Vagina (tissue), 2 donors: Measurements from ENCODE around the gene RECK.

Source experiments
- POLR2A ChIP-seq, 2 donors: fragments of 450-650 bp; IDR thresholded peaks; one replicate each; pipeline ENCODE4 v1.6.1; 2017; ENCODE audit warnings: antibody characterized with exemption in 2 of 2, mild to moderate bottlenecking in 2 of 2, moderate library complexity in 2 of 2
- POLR2AphosphoS5 ChIP-seq, 2 donors: sonication (generic); formaldehyde crosslinking; IDR thresholded peaks; one replicate each; pipeline ENCODE4 v1.9.0; 2017; ENCODE audit warnings: antibody characterized with exemption in 2 of 2, mild to moderate bottlenecking in 2 of 2, low read depth in 1 of 2; ENCODE audit not compliant: insufficient read depth in 1 of 2
- TF ChIP-seq, protein P1 (sequence below), 3 experiments: fragments of 450-650 bp in 2 of 3; fragments of 200-600 bp in 1 of 3; sonication (generic) in 1 of 3; IDR thresholded peaks; one replicate each; pipeline ENCODE4 v1.5.1; 2017 to 2019; ENCODE audit warnings: antibody characterized with exemption in 3 of 3, mild to moderate bottlenecking in 2 of 3, moderate library complexity in 2 of 3

DNA sequence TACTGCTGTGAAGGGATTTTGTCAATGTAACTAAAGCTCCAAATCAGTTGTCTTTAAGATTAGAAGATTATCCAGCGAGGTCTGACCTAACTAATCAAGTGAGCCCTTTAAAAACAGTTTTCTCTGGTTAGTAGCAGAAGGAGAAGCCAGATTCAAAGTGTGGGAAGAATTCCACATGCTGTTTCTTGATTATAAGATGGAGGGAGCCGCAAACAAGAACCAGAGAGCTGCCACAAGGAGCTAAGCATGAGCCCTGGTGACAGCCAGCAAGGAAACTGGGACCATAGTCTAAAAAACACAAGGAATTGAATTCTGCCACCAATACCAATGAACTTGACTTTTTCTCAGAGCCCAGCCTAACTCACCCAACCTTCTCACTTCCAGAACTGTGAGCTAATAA is 41.8 kb upstream of the RECK start:
- TF ChIP-seq, protein P1, sequence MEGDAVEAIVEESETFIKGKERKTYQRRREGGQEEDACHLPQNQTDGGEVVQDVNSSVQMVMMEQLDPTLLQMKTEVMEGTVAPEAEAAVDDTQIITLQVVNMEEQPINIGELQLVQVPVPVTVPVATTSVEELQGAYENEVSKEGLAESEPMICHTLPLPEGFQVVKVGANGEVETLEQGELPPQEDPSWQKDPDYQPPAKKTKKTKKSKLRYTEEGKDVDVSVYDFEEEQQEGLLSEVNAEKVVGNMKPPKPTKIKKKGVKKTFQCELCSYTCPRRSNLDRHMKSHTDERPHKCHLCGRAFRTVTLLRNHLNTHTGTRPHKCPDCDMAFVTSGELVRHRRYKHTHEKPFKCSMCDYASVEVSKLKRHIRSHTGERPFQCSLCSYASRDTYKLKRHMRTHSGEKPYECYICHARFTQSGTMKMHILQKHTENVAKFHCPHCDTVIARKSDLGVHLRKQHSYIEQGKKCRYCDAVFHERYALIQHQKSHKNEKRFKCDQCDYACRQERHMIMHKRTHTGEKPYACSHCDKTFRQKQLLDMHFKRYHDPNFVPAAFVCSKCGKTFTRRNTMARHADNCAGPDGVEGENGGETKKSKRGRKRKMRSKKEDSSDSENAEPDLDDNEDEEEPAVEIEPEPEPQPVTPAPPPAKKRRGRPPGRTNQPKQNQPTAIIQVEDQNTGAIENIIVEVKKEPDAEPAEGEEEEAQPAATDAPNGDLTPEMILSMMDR (IDR thresholded peaks at IDR 0.05): no peak
- no peak for TF ChIP-seq POLR2A (IDR thresholded peaks at IDR 0.05)
- no peak for TF ChIP-seq POLR2AphosphoS5 (IDR thresholded peaks at IDR 0.05; ENCODE audit: insufficient read depth in 1 of 2, low read depth in 1 of 2)
